GM18520 (cell line): ENCODE measurements around the gene ZNF215.
"Not testable (repeated sequence)": the region's sequence is repeated elsewhere in the genome, so short reads cannot be mapped to it uniquely, and the experiment has no call there.

ENCODE experiments used
- ATAC-seq: cut with Tn5 transposase; IDR thresholded peaks from one replicate; pipeline ENCODE4 v1.9.1; 2021; ENCODE audit not compliant: unreplicated experiment

ZNF215 gene

DNA sequence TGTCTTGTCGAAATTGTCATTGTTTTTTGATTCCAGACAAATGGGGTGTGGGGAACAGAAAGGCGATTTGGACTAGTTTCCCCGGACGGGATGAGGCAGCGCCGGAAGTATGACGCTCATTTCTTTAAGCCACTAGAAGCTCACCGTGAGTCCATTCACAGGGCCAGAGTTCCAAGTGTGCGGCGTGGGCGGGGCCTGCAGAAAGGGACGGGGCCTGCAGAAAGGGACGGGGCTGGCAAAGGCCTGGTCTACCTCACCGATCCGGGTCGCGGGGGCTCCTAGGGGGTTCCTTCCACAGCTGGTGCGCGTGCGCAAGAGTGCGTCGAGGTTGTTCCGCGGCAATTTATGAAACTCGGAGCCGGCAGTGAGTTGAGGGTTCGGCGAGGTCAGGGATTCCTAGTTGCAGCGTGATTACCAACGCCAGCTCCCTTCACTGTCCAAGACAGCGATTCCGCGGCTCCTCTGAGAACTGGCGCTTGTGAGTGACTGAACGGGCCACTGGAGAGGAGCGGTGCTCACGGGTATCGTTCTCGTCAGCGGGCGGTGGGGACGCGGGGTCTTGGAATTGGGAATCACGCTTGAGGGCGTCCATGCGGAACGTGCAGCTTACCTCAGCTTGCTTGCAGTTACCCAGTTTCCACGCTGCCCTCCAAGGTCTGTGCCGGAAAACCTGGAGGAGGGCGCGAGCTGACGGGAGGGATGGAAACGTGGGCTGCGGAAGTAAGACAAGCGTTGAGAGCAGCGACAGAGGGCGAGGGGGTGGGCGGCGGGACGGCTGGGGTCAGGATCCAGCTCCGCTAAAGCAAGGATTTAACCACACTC, at the start of gene ZNF215:
TSS of gene ZNF215 (plus strand) at position 219 of the 822 bp plus-strand sequence. CDS start 5,847 bp downstream, outside the sequence.
- ATAC-seq: peak; percentile 39

DNA sequence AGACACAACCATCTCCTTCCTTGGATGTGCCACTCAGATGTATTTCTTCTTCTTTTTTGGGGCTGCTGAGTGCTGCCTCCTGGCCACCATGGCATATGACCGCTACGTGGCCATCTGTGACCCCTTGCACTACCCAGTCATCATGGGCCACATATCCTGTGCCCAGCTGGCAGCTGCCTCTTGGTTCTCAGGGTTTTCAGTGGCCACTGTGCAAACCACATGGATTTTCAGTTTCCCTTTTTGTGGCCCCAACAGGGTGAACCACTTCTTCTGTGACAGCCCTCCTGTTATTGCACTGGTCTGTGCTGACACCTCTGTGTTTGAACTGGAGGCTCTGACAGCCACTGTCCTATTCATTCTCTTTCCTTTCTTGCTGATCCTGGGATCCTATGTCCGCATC, 49.3 kb upstream of the ZNF215 start:
- ATAC-seq: no peak

DNA sequence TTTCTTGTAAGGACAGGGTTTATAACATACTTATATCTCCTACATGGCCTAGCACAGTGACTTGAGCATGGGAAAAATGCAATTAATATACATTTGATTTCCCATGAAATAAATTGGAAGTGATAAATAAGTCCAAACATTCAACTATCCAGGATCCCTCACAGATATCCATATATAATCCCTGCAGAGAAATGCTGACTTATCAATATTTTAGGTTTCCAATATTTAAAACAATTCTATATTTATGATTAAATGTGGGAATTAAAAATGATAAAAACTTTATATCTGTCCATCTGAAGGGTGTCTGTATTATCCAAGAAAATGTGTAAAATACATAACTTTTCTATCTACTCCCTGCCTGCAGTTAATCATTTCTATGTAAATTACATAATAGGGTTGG, 43.5 kb upstream of the ZNF215 start:
- ATAC-seq: no peak

DNA sequence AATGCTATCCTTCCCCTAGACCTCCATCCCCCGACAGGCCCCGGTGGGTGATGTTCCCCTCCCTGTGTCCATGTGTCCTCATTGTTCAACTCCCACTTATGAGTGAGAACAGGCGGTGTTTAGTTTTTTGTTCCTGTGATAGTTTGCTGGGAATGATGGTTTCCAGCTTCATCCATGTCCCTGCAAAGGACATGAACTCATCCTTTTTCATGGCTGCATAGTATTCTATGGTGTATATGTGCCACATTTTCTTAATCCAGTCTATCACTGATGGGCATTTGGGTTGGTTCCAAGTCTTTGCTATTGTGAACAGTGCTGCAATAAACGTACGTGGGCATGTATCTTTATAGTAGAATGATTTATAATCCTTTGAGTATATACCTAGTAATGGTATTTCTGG, 38.5 kb upstream of the ZNF215 start:
- ATAC-seq: not testable (repeated sequence)

DNA sequence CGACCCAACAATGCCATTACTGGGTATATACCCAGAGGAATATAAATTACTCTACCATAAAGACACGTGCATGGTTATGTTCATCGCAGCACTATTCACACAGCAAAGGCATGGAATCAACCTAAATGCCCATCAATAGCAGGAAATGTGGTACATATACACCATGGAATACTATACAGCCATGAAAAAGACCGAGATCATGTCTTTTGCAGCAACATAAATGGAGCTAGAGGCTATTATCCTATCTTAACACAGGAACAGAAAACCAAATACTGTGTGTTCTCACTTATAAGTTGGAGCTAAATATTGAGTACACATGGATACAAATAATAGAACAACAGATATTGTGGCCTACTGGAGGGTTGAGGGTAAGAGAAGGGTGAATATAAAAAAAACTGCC, 37.4 kb upstream of the ZNF215 start:
- ATAC-seq: no peak

DNA sequence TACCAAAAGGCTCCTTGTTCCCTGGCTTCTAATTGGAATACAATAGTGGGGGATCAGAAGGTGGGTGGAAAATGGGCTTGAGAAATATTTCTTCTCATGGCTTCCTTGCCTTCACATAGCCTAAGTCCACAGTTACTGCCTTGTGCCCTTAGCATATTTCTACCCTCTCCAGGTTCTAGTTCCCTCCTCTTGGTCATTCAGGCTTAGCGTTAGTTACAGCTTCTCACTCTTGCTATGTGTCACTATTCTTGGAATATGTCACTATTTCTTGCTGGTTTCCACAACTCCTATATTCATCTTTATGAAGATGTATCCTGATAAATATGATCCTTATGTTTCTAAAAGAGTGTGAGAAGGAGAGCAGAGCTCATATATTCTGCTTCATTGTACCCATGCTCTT, 36.4 kb upstream of the ZNF215 start:
- no peak for ATAC-seq

DNA sequence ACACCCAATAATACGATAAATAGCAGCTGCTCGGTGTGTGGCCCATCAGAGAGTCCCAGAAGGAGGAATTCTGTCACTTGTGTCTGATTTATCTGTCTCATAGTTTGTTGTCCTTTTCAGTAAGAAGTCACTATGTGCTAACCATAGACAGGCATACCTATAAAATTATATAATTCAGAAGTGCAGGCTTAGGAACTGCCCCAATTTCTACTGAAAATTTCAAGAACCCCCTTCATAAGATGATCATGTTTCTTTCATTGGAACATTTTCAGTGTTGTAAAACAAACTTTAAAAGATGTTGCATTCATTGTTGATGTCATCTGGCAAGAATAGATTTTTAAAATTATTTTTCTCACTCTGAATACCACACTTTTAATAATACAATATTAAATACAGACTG, 33.8 kb upstream of the ZNF215 start, which contains the start of gene OR2D2:
TSS of gene OR2D2 (minus strand) at position 101 of the 400 bp plus-strand sequence. CDS start at position 101, 0 bp downstream.
- ATAC-seq: no peak

DNA sequence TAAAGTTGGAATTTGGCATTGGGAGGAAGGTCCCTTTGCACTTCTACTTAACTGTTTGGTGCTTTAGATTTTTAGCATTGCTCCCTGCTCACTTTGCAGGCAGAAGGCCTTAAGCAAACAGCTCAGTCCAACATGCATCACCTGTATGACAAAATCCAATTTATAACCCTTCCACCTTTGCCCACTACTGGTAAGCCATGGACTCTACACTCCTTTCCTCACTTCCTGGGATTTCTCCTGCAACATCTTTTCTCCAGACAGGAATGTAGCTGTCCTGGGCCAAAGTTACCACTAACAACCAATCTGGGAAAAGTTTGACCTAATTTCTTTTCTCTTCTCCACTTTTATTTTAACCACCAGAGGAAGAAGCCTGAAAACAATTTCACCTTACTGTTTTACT, 32.1 kb upstream of the ZNF215 start:
- no peak for ATAC-seq

DNA sequence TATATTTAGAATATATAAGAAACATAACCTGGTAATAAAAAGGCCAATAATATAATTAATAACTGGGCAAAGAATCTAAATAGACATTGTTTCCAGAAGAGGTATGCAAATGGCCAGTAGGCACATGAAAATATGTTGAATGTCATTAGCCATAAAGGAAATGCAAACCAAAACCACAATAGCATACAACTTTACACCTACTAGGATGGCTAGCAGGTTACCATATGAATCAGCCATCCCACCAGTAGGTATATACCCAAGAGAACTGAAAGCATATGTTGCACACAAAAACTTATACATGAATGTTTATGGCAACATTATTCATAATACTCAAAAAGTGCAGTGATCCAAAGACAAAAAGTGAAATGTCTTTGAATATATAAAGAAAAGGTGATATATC, 31.2 kb upstream of the ZNF215 start:
- peak; percentile 93 for ATAC-seq

DNA sequence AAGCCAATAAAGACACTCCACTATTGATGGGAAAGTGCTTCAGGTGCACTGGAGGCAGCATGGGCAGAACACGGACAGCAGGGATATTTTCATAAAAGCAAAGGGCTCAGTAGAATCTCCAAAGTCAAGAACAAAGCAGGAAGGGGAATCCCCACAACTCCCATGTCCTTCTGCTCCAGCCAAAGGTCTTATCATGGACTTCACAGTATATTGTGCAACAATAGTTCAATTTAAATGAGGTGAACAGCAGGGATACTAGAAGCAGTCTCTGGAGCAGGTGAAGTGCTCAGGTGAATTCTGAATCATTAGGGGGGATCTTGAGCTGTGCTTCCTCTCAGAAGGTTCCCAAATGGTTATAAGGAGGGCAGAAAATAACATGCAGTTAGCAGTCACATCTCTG, 27.3 kb upstream of the ZNF215 start:
- ATAC-seq: no peak

DNA sequence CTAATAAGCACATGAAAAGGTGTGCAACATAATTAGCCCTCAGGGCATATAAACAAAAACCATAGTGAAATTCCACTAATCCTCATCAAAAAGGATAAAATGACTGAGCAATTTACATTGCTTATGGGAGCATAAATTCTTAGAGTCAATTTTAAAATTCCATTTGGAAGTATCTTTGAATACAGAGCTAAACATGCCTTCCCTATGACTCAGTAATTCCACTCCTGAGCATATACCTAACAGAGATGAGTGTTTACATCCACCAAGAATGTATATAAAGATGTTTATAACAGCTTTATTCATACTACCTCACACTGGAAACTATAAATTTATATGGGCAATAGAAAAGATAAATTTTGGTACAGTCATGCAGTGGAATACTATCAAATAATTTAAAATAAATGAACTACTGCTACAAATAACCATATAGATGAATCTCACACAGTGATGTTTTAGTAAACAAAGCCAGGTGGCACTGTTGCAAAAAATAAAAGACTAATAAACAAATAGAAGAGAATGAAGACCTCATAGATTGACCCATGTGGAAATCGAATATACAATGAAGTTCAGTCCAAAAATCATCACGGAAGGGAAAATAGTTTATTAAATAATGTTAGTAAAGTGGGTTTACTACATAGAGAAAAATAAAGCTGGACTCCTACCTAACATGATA, 25.8 kb upstream of the ZNF215 start:
- no peak for ATAC-seq

DNA sequence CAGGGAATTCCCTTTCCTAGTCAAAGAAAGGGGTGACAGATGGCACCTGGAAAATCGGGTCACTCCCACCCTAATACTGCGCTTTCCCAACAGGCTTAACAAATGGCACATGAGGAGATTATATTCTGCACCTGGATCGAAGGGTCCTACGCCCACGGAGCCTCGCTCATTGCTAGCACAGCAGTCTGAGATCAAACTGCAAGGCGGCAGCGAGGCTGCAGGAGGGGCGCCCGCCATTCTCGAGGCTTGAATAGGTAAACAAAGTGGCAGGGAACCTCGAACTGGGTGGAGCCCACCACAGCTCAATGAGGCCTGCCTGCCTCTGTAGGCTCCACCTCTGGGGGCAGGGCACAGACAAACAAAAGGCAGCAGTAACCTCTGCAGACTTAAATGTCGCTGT, 21.4 kb upstream of the ZNF215 start:
- ATAC-seq: not testable (repeated sequence)

DNA sequence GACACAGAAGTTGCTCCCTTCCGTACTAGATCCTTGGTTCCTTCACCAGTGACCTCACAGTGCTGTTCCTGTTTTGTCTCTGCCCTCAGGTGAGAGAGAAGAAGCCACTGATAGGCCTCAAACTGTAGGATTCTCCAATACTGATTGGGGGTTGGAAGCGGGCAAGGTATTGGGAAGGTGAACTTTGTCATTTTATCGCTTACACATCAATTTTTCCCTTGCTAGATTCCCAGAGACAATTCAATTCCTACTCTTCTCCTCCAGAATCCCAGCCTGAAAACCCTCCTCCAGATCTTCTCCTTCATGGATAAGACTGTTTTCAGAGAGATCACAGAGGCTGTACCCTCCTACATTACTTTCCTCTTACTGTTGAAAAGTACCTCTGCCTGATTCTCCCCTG, 14.8 kb upstream of the ZNF215 start:
- no peak for ATAC-seq

DNA sequence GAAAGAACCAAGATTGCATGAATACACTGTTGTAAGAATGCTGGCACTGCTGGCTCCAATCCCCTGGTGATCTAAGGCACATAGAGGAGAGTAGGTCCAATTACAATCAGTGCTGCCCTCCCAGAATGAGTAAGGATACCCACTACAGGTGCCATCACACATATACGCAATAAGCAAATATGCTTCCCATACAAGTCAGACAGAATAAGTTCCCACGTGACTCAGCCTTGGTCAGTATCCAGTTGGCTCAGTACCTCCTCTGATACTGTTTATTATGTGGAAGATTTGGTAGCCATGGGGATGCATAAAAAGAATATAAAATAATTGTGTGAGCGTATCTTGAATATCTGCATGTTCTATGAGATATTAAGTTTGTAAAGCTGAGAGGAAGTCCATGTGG, 14.3 kb upstream of the ZNF215 start:
- no peak for ATAC-seq

DNA sequence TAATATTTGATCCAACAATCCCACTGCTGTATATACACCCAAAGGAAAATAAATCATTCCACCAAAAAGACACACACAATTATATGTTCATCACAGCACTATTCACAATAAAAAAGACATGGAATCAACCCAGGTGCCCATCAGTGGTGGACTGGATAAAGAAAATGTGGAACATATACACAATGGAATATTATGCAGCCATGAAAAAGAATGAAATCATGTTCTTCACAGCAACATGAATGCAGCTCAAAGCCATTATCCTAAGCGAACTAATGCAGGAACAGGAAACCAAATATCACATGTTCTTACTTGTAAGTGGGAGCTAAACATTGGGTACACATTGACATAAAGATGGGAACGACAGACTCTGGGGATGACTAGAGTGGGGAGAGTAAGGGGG, 6.5 kb upstream of the ZNF215 start:
- ATAC-seq: no peak

DNA sequence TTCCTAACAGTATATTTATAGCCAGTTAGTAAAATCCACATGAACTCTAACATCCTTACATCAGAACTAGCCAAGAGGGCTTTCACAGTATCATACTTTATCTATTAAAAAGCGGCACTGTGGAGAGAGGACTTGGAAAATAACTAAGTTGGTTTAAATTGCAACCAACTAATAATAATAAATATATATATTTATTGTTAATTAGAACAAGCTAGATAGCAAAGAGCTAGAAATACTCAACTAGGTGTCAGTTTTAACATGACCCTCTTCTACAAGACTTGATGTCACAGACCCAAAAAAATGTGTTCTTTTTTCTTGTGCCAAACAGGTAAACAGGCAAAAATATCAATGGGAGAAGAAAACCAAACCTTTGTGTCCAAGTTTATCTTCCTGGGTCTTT, 5.5 kb upstream of the ZNF215 start, which contains the start of gene OR2D3:
TSS of gene OR2D3 (plus strand) at position 301 of the 400 bp plus-strand sequence. CDS start at position 301, 0 bp downstream.
- no peak for ATAC-seq

DNA sequence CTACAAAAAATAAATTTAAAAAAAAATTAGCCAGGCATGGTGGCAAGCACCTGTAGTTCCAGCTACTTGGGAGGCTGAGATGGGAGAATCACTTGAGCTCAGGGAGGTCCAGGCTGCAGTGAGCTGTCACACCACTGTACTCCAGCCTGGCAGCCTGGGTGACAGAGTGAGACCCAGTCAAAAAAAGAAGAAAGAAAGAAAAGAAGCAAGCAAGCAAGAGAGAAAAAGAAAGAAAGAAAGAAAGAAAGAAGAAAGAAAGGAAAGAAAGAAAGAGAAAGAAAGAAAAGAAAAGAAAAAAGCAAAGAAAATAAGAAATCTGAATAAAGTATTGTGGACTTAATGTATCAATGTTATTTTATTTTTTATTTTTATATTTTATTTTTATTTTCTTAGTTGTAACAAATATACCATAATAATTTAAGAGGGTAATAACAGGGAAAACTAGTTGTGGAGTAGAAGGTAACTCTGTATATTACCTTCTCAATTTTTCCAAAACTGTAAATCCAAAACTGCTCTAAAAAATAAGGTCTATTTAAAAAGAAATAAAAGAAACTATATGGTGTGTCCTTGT, 1.1 kb upstream of the ZNF215 start:
- no peak for ATAC-seq

DNA sequence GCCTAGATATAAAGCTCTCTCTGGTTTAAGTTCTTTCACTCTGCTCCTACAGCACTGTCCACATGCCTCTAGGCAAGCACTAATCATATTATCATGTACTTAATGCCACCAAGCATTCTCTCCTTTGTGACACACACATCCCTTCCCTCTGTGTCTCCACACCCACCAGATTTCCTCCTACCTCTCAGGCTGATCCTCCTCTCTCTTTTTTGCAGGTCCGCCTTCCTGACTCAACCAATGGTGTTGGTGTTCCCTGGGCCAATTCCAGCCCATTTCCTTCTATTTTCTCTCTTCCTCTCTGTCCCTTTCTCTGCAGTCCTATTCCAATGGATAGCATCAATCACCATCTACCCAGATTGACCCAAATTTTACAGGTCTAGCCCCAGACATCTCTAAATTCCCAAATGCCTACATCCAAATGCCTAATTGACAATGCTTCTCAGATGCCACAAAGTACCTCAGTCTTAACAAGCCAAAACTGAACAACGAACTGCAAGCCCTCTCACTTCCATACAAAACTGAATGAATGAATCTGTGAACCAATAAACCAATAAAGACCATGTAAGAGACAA, 504 bp upstream of the ZNF215 start:
- ATAC-seq: no peak

DNA sequence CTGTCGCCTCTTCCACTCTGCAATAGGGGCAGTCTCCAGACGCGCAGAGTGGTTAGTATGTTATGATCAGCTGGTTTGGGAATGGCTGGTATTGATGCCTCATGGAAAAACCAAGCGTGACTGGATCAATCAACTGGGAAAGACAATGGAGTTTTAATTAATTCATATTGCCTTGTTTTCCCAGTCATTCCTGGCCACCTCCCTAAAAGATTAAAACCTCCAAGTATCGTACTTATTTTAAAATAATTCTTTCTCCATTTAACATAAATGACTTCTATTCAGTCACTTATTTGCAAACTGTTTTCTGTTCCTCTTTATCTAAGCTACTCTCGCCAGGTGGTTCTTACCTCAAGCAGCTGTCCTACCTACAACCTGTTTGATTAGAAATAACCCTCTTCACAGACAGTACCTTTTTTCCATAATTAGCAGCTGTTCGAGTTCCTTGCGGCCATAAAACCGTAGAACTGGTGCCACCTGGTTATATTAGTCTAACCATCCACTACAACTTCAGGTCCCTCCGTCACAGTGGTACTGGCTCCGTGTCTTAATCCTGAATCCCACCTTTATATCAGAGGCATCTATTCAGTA, 898 bp downstream of the ZNF215 start:
- ATAC-seq: peak; percentile 37

DNA sequence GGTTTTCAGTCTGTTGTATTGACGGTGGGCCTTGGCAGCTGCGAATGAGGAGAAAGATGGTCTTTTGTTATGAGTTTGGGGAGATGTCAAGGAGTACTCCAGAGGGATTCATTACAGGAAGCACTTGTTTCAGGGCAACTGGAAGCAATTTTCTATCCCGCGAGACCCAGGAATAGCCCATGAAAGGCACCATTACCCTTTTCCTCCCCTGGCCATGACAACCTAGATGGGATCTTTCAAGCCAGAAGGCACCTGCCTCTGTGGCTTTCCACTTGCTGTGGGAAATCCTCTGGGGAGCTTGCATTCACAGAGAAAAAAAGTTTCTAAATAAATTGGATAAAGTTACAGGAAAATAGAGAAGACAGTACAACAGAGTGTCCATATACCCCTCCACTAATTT, 2.7 kb downstream of the ZNF215 start:
- no peak for ATAC-seq

DNA sequence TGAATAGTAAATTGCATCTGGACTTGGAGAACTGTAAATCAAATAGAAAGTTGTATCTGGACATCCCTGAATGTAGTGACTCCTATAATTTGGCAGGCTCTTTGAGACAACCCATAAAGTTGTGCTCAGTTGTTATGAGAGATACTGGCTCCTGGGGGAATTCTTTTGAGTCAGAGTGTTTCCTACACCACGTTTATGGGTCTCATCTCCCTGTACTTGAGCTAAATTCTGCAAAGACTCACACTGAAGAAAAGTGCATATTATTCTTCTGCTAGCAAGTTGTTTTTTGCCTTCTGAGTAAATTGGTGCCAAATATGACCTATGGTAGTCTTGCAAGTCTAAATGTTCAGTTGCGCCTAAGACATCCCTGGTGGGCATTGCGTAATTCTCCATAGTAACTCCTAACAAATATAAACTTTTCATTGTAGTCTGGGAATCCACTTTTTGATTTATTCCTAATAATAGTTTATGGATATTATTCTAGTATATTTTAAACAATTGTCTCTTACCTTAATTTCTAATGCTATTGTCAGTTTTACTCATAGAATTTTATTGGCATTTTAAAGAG, 5.0 kb downstream of the ZNF215 start:
- ATAC-seq: no peak
